H9 (cell line): ENCODE results near the gene TOGARAM1. TPM values are rescaled to one million over a fixed set of nuclear protein-coding genes. Genes with fewer than 3 reads are reported as not detected.
A peak's percentile ranks its signal among the peaks of the same experiment; 100 is the strongest.

Experiments
- DNase-seq: peaks from one replicate; pipeline ENCODE4 v3.0.0-alpha.2; 2017
- H2AFZ ChIP-seq: one replicate; pipeline ENCODE4 v1.6.1; 2013; ENCODE audit warnings: mild to moderate bottlenecking, low read length, control low read depth, moderate library complexity
- H2AK5ac ChIP-seq: 2 replicates; pipeline ENCODE4 v1.6.1; 2013; ENCODE audit warnings: low read length, control low read depth, mixed read lengths; ENCODE audit not compliant: insufficient read length
- H2BK120ac ChIP-seq: one replicate; pipeline ENCODE4 v1.6.1; 2013; ENCODE audit warnings: low read depth, mild to moderate bottlenecking, low read length, control low read depth, inconsistent platforms; ENCODE audit not compliant: poor library complexity, severe bottlenecking
- H2BK12ac ChIP-seq: 2 replicates; pipeline ENCODE4 v1.6.1; 2013; ENCODE audit warnings: low read length, control low read depth, mixed read lengths, low read depth; ENCODE audit not compliant: insufficient read length
- H2BK15ac ChIP-seq: 2 replicates; pipeline ENCODE4 v1.6.1; 2013; ENCODE audit warnings: low read depth, low read length, control low read depth
- H2BK20ac ChIP-seq: one replicate; pipeline ENCODE4 v1.6.1; 2013; ENCODE audit warnings: low read depth, mild to moderate bottlenecking, low read length, control low read depth, inconsistent platforms; ENCODE audit not compliant: poor library complexity, severe bottlenecking
- H2BK5ac ChIP-seq: 2 replicates; pipeline ENCODE4 v1.6.1; 2013; ENCODE audit warnings: low read length, control low read depth, mixed read lengths; ENCODE audit not compliant: insufficient read length
- H3K14ac ChIP-seq: 2 replicates; pipeline ENCODE4 v1.6.1; 2013; ENCODE audit warnings: low read length, control low read depth; ENCODE audit not compliant: insufficient read depth
- H3K18ac ChIP-seq: 2 replicates; pipeline ENCODE4 v1.6.1; 2013; ENCODE audit warnings: low read depth, mild to moderate bottlenecking, mixed read lengths, low read length, control low read depth; ENCODE audit not compliant: insufficient read length
- H3K23ac ChIP-seq: 2 replicates; pipeline ENCODE4 v1.6.1; 2013; ENCODE audit warnings: low read length, control low read depth, mixed read lengths, low read depth; ENCODE audit not compliant: insufficient read length
- H3K23me2 ChIP-seq: 2 replicates; pipeline ENCODE4 v1.6.1; 2013; ENCODE audit warnings: low read depth, mild to moderate bottlenecking, mixed read lengths, low read length, control low read depth; ENCODE audit not compliant: insufficient read length, poor library complexity, severe bottlenecking
- H3K27ac ChIP-seq: 2 replicates; pipeline ENCODE4 v1.5.1; 2013; ENCODE audit warnings: low read length, control low read depth, mixed read lengths, low read depth; ENCODE audit not compliant: insufficient read length
- H3K27me3 ChIP-seq: 2 replicates; pipeline ENCODE4 v1.6.1; 2013; ENCODE audit warnings: low read length, control low read depth, inconsistent platforms; ENCODE audit not compliant: insufficient read depth
- H3K4ac ChIP-seq: 2 replicates; pipeline ENCODE4 v1.6.1; 2013; ENCODE audit warnings: low read depth, mild to moderate bottlenecking, control low read depth, inconsistent platforms, low read length, moderate library complexity
- H3K4me1 ChIP-seq: 2 replicates; pipeline ENCODE4 v1.6.1; 2013; ENCODE audit warnings: low read length, control low read depth, inconsistent platforms; ENCODE audit not compliant: insufficient read depth
- H3K4me2 ChIP-seq: 2 replicates; pipeline ENCODE4 v1.6.1; 2013; ENCODE audit warnings: low read length, control low read depth, mixed read lengths; ENCODE audit not compliant: insufficient read length, insufficient read depth
- H3K56ac ChIP-seq: 2 replicates; pipeline ENCODE4 v1.6.1; 2013; ENCODE audit warnings: low read depth, mild to moderate bottlenecking, mixed read lengths, low read length, control low read depth; ENCODE audit not compliant: insufficient read length
- H3K79me1 ChIP-seq: 2 replicates; pipeline ENCODE4 v1.6.1; 2013; ENCODE audit warnings: low read depth, mild to moderate bottlenecking, moderate library complexity, low read length, control low read depth, inconsistent platforms; ENCODE audit not compliant: insufficient read depth, poor library complexity, severe bottlenecking
- H3K79me2 ChIP-seq: 2 replicates; pipeline ENCODE4 v1.6.1; 2013; ENCODE audit warnings: low read length, control low read depth, inconsistent platforms; ENCODE audit not compliant: insufficient read depth
- H3K9ac ChIP-seq: 2 replicates; pipeline ENCODE4 v1.6.1; 2013; ENCODE audit warnings: low read length, control low read depth, mixed read lengths; ENCODE audit not compliant: insufficient read length; ENCODE audit errors: extremely low read depth
- H3K9me3 ChIP-seq: one replicate; pipeline ENCODE4 v1.6.1; 2013; ENCODE audit warnings: low read depth, low read length, inconsistent platforms; ENCODE audit not compliant: control insufficient read depth
- H3T11ph ChIP-seq: one replicate; pipeline ENCODE4 v1.6.1; 2013; ENCODE audit warnings: mild to moderate bottlenecking, low read length, control low read depth, inconsistent platforms
- H4K20me1 ChIP-seq: one replicate; pipeline ENCODE4 v1.6.1; 2013; ENCODE audit not compliant: control insufficient read depth, insufficient read length, insufficient read depth
- H4K5ac ChIP-seq: 2 replicates; pipeline ENCODE4 v1.6.1; 2013; ENCODE audit warnings: low read depth, mild to moderate bottlenecking, mixed read lengths, low read length, control low read depth; ENCODE audit not compliant: insufficient read length
- H4K8ac ChIP-seq: replicated peaks from 2 replicates; pipeline ENCODE4 v1.6.1; 2013; ENCODE audit warnings: low read length, control low read depth, mixed read lengths, low read depth; ENCODE audit not compliant: insufficient read length
- H4K91ac ChIP-seq: 2 replicates; pipeline ENCODE4 v1.6.1; 2013; ENCODE audit warnings: low read depth, mild to moderate bottlenecking, moderate library complexity, mixed read lengths, low read length, control low read depth; ENCODE audit not compliant: insufficient read length
- H3K27ac Mint-ChIP-seq, 3 experiments: 2 replicates in 2 of 3; 3 replicates in 1 of 3; pipeline ENCODE4 v1.8.0; 2020 to 2021; ENCODE audit warnings: mixed read lengths in 3 of 3, mild to moderate bottlenecking in 1 of 3, moderate library complexity in 1 of 3
- H3K27me3 Mint-ChIP-seq: 2 replicates; pipeline ENCODE4 v1.8.0; 2021; ENCODE audit warnings: low read depth, mild to moderate bottlenecking, moderate library complexity, mixed read lengths
- H3K36me3 Mint-ChIP-seq, 3 experiments: 2 replicates in 2 of 3; 3 replicates in 1 of 3; pipeline ENCODE4 v1.8.0; 2020 to 2021; ENCODE audit warnings: low read depth in 3 of 3, mixed read lengths in 3 of 3; ENCODE audit not compliant: insufficient read depth in 1 of 3
- H3K4me1 Mint-ChIP-seq, 2 experiments: 2 replicates each; pipeline ENCODE4 v1.8.0; 2020; ENCODE audit warnings: mixed read lengths in 2 of 2
- H3K4me3 Mint-ChIP-seq, 2 experiments: 2 replicates in 1 of 2; 3 replicates in 1 of 2; pipeline ENCODE4 v1.8.0; 2020 to 2021; ENCODE audit warnings: mild to moderate bottlenecking in 2 of 2, mixed read lengths in 2 of 2, moderate library complexity in 1 of 2
- H3K9me3 Mint-ChIP-seq, 2 experiments: 2 replicates in 1 of 2; 3 replicates in 1 of 2; pipeline ENCODE4 v1.8.0; 2020; ENCODE audit warnings: mild to moderate bottlenecking in 2 of 2, mixed read lengths in 2 of 2, moderate library complexity in 1 of 2
- CTCF ChIP-seq: fragments of 200-600 bp; sonication (generic); conservative IDR thresholded peaks from 3 replicates; pipeline ENCODE4 v1.8.0; 2021; ENCODE audit warnings: antibody characterized with exemption, mild to moderate bottlenecking
- WGBS: extraction: QIAGEN DNeasy Blood & Tissue Kit; methylation state at CpG from one replicate; pipeline ENCODE4 v1.1.7; 2013; ENCODE audit warnings: missing lambda C conversion rate, low lambda C conversion rate, mixed read lengths; ENCODE audit not compliant: insufficient read length; ENCODE audit errors: extremely low coverage; 5-methylcytosine and 5-hydroxymethylcytosine counted together
- total RNA-seq: library from RNA; stranded (reverse); gene quantifications from 2 replicates; pipeline ENCODE4 v1.2.1, GENCODE V29; 2021

The TOGARAM1 gene
- total RNA-seq, 1 experiment from 2014 or later: 11.4 TPM

DNA sequence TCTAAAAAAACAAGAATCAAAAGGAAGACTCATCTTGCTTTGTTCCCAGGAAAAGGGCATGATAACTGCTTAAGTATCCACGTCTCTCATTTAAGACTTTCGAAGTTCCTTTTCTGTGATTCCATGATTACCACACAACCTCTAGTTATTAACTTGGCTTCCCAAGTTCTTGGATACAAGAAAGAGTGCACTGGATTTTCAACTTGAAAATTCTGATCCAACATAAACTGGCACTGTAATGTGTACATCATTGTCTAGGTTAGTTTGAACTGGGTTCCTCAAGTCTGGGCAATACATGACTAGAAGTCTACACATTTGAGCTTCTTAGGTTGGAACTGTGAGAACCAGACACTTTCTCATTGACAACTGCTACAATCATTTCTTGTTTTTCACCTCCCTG, 1.8 kb upstream of the TOGARAM1 start:
- H2BK5ac ChIP-seq: no peak overlapping the region
- H3K18ac ChIP-seq: no peak overlapping the region
- H3K56ac ChIP-seq: no peak overlapping the region
- H2BK15ac ChIP-seq: no peak overlapping the region
- H3K79me2 ChIP-seq: peaks cover 13% of the 10 kb centered on the region; the same call in 1 of the 2 replicates
- Mint-ChIP-seq H3K4me3 (no peak overlapping the region; a peak in 1 of 5 replicates), H3K27me3 (no peaks in the 10 kb centered on the region), H3K36me3 (0 out of 7 replicates have a peak, but pooled peaks cover 0 to 3% (median 0%) of the 10 kb centered on the region in 3 experiments), H3K27ac (peak overlapping the region in 1 of 3 experiments; percentile 50; a peak in 1 of 7 replicates), H3K9me3 (no peaks in the 10 kb centered on the region), H3K4me1 (peaks cover 32 to 33% of the 10 kb centered on the region in 2 experiments)
- H4K8ac ChIP-seq: no peak overlapping the region
- H4K5ac ChIP-seq: no peak overlapping the region
- no peaks in the 10 kb centered on the region for H3K79me1 ChIP-seq
- no peak overlapping the region for H4K91ac ChIP-seq
- peaks cover 10% of the 10 kb centered on the region for H3K4me1 ChIP-seq
- no peak overlapping the region for H2BK20ac ChIP-seq
- no peak overlapping the region for H3K27ac ChIP-seq
- H3T11ph ChIP-seq: no peak overlapping the region
- H3K27me3 ChIP-seq: no peaks in the 10 kb centered on the region
- H2AFZ ChIP-seq: no peak overlapping the region
- TF ChIP-seq CTCF: no peak
- peak overlapping the region; percentile 56 for H3K4me2 ChIP-seq
- no peak overlapping the region for H2BK120ac ChIP-seq
- WGBS: no CpG with 5 or more reads among the region's 2 CpGs
- H2BK12ac ChIP-seq: no peak overlapping the region
- H2AK5ac ChIP-seq: no peak overlapping the region
- DNase-seq: no peak
- no peaks in the 10 kb centered on the region for H4K20me1 ChIP-seq
- H3K4ac ChIP-seq: no peak overlapping the region
- no peak overlapping the region for H3K23ac ChIP-seq
- peaks cover 24% of the 10 kb centered on the region for H3K23me2 ChIP-seq
- no peak overlapping the region for H3K9ac ChIP-seq
- no peaks in the 10 kb centered on the region for H3K9me3 ChIP-seq
- no peak overlapping the region for H3K14ac ChIP-seq
